ENCODE data around the gene STK17A.

The STK17A gene

DNA sequence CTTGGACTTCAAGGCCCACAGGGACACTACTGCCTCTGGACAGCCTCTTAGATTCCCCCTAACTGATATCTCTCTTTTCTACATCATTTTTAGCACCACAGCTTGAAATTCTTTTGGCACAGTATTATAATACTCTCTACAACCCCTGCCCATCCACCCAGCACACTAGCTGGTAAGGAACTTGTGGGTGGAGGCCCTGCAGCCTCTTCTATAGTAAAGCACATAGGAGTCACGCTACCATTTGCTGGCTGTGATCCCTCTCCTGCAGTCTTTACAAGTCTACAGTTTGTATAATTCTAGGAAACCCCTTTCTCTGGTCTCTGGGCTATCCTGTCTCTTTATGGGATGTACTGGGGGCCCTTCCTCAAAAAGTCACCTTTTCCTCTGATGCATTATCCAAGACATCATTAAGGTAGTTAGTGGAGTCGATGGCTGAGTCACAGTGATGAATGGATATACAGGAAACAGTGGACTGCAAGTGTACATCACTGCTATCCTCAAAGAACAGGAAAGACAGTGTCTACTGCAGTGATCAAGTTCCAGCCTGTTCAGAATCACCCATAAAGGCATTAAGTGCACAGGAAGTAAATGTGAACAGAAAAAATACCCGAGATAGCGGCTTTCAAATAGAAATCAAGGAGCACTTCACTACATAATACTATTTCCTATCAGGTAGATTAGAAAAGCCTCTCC, 54.4 kb downstream of the STK17A start:
- no peak for DNase-seq

DNA sequence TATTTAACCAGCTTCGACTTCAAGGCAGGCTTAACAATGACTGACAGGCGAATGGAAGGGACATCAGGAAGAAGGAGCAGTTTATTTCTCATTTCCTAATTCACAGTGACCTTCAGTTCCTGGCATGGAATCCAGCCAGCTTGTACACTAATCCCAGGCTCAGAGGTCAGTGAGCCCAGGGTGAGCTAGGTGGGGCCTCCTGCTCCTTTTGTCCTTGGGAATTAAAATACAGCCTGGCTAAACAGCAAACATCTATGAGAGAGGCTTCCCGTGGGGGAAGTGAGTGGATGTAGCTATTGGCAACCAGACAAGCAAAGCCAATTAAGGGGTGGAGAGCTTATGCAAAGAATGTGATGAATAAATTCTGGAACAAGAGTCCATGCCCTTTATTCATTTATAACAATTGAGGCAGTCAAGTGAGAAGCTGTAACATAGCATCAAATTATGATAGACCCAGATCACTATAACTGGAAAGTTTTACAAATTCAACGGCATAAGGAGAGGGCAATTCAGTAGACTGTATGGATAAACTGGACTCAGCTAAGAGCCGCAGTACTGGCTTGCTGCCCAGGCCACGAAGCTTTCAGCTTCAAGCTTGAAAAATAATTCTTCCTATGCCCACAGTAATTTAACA, 57.1 kb downstream of the STK17A start:
- no peak for DNase-seq

DNA sequence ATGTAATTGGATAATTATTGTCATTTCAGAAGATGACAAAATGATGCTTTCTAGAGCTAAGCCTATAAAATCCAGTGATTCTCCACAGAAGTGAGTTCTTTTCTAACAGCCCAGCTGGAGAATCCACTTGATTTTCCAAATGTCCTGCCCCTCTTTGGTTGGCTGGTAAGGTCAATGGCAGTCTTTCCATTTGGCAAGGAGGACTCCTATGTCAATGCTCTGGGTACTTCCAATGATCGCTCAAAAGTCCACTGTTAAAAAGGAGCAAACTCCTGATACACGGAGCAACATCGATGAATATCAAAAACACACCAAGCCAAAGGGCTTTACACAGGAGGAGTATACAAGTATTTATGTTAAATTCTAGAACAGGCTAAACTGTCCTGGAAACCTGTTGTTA, 57.8 kb downstream of the STK17A start:
- no peak for DNase-seq

GRCh38 chr7:43642897-43643630, 60.2 kb downstream of the STK17A start:
- DNase-seq: no peak

DNA sequence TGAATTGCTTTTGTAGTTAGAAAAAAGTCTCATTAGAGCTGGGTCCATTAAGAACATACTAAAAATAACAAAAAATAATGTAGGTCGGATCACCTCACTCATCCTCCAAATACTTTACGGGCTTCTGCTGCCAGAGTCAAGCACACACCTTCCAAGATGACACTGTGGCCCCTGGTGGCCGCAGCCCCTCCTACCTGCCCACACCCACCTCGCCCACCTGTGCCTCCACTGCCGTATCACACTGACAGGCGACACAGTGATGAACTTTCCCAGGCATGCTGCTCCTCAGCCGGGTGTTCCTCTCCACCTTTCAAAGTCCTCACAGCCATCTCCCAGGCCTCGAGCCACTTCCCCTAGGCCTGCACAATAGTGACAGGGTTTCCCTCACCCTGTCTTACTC, 60.9 kb downstream of the STK17A start:
- DNase-seq: no peak

DNA sequence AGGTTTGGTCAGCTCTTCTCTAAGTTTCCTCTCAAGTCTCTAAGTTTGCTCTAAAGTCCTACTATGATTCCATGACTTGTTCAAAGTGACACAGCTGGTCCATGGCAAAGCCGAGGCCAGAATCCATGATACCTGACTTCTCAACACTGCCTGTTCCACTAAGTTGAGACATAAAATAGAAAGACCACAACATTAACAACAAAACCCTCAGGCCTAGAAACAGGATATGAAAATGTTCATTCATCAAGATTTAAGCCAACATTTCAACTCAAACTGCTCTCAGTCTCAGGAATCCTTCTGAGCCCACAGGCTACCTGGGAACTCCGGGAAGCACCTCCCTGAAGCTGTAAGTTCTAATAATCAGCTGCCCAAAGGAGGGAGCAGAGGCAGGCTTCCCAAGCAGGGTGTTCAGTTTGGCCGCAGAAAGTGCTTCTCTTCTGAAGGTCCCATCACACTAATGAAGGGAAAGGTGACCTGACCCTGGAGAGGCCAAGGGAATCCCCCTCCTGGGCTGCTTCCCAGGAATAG, 62.9 kb downstream of the STK17A start:
- DNase-seq: no peak

DNA sequence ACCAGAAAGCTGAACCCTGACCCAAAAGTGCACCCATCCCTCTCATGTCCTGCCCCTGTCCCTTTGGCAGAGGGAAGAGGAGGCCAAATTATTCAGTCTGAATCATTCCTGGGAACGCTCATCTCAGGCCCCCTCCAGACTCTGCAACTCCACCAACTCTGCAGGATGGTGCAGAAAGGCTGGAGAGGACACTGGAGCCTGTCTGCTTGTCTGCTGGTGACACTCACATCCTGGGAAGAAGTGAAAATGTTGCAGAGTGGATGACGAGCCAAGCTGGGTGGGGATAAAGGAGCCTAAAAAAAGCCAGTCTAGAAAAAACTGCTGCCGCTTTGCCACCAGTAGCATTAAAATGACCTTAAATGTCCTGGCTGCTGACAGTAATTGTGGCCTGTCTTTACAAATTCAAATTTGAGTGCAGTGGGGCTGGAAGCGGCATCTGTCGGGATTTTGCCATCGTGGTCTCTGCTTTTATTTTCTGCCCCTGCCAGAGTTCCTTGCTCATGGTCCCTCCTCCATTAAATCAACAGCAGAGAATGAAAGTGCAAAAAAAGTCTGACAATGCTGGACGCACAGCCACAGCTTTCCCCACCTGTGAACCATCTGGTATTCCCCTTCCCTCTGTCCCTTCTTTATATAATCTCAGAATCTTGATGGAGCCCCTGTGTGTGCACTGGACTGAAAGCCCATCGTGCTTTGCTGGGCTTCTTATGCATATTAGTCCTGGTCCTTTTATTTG, 63.9 kb downstream of the STK17A start:
- no peak for DNase-seq

- DNase-seq: no peak
Observed at GRCh38 chr7:43647339-43647672, 64.4 kb downstream of the STK17A start.

DNA sequence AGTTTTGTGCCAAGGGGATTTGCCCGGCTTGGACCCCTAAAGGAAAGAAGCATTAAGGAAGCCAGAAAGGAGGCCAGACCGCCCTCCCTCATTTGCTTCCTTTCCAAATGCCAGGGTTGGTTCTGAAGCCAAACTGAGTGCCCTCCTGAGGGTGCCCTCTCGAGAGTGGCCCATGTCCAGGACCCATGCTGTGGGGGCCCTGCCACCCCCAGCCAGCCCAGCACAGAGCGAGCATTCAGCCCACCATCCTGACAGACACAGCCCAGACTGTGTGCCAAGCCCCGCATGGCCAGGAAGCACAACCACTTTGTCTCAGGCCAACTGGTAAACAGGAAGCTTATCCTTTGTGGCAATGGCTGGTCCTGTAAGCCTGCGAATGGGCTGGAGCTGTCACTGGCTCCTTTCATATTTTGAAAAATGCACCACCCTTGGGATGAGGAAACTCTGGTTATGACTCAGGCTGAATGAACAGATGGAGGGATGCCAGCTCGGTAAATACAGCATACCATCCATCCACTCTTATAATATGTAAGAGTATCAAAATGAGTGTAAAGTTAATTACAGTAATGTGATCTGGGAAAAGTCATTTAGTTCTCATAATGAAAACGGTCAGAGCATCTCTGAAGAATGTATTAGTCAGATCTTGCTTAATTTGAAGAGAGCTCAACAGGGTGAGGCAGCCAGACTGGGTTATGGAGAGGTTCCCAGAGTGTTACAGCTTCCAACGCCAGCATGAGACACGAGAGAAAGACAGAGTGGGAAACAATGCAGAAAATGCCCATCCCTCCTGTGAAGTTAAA, 65.0 kb downstream of the STK17A start:
- DNase-seq: peak; percentile 58

DNA sequence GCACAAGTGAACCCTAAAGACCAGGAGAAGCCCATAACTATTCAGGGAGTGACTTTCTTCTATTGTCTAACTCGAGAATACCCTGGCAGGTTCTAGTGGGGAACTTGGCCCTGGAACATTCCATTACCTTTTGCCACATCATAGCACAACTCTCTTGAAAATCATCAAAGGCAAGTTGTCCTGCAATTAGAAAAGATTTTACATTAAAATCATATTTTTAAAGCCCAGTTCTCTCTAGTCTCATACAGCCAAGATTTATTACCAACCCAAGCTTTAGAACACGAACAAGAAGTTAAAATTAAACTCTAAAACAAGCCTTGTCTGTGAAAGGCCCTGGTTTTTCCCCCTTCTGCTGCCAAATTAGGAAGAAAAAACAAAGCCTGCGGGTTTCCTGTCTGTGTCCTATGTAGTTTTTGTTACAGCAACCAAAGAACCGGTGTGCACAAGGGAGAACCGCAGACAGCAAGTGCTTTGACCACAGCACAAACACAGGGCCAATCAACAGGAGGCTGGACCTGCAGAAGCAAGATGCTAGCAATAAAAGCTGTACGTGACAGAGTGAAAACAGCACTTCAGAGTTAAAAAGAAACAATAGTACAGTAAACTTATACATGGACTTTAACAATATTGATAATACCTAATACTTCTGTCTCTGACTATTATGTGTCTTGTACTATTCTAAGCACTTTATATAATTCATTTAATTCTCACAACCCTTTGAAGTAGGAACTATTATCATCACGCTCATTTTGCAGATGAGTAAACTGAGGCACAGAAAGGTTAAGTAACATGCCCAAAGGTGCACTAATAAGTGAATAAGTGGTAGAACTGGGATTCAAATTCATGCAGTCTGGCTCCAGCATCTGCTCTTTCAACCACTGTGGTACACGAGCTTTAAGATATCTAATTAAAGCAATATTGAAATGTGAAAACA, 65.8 kb downstream of the STK17A start:
- no peak for DNase-seq

DNA sequence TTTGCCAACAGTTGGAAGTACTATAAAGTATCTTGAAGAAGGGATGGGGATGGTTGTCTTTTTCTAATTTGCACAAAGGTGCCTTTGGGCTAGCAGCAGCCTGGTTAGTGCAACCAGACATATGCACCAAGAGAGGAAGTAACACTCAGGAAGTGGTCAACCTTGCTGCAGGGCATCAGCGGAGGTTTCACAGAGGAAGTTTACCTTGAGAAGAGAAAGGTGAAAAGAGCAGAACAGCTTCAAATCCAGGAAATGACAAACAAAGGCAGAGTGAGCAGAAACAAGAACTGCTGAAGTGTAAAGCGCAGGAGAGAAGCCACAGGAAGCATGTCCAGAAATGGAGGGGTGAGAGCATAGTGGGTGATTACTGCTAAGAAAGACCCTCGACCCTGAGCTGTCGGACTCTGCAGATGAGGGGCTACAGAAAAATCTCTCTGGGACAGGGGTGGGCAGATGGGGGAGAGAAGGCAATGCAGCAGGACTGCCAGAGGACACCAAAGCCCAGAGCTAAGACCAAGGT, 66.9 kb downstream of the STK17A start:
- no peak for DNase-seq

GRCh38 chr7:43650457-43651052, 67.6 kb downstream of the STK17A start:
- DNase-seq: no peak

DNA sequence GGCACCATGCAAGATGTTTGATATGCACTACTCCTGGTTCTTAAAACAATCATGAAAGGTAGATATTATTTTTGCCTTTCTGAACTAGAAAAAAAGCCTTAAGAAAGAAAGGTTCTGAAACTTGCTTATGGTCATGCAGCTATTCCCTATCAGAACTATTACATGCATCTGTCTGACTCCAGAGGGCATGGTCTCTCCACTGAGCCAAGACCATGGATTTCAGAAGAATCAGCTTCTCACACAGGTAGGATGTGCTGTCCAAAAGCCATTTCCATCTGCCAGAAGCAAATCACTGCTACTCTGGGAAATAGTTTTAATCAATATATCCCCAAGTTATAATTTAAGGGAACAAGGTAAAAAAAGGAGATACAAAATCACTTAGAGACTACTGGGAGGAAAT, 69.5 kb downstream of the STK17A start:
- DNase-seq: no peak

DNA sequence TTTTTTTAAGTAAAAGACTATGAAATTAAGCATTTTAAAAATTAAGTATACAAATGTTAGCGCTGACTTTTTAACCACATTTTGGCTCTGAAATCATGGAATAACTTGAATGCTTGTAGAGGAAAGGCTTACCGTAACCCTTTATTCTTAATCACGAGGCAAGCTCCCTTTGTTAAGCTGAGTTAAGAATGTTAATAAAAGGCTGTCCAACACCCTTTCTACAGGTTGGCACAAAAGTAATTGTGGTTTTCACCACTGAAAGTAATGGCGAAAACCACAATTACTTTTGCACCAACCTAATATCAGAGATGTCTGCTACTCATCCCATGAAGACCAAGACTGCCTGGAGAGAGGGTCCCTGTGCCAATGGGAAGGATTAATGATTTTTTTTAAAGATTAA, 70.6 kb downstream of the STK17A start:
- no peak for DNase-seq

DNA sequence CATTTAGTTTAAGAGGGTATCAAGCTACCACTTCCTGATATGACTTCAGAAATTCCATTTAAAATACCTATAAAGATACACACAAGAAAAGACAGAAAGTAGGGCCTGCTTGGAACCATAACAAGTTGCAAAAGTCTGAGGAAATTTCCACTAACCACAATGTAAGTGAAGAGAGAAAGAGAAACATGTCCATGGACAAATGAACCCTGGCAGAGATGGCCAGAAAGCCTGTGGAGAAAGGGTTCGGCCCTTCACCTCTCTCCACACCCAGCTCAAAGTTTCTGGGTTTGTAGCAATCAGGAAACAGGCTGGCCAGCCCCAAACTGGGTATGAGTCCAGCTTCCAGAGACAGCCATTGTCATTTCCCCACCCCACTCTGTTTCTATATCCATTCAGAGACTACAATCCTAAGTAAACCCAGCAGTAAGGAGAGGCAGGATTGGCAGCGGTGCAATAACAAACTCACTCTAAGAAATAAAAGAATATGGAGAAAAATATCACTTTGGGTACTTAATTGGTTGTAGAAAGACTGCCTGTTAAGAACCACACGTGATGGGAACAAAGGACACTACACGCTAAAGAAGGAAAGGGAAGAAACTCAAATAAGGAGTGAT, 71.1 kb downstream of the STK17A start:
- no peak for DNase-seq

- no peak for DNase-seq
Observed at GRCh38 chr7:43655584-43655983, 72.7 kb downstream of the STK17A start.

DNA sequence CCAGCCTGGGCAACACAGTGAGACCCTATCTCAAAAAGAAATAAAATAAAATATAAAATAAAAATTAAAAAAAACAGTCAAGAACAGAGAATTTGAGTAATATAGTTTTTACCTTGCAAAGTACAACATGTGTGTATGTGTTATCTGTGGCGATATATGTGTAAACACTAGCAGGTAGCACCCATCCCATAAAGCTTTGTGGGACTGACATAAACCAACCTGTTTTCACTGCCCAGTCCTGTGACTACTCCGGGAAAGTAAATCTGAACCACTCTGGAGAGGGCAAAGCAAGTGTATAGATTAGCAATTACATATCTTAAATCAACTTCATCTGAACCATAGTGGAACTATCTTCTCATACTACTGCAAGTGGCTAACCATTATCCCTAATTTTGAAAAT, 74.1 kb downstream of the STK17A start:
- DNase-seq: no peak

GRCh38 chr7:43658718-43659548, 76.0 kb downstream of the STK17A start:
- DNase-seq: peak; percentile 53

DNA sequence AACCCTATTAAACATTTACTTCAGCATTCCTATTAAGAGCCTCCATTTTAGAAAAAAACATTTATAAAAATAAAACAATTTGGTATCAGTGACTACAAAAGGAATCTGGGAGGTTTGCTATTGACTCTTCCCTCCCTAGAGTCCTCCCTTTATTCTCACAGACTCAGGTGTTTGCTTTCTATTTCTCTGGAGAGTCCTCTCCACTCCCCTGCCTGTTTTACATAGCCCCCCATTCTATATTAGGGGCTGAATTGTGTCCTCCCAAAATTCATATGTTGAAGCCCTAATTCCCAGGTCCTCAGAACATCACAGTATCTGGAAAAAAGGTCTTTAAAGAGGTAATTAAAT, 76.6 kb downstream of the STK17A start:
- DNase-seq: no peak

Data from activated naive CD4-positive, alpha-beta T cell treated with anti-CD3 and anti-CD28 coated beads, Interleukin-2, amount 50 U/mL, for 16 hours (primary cell).